Measurements from ENCODE around the gene TIE1.

TIE1 gene

DNA sequence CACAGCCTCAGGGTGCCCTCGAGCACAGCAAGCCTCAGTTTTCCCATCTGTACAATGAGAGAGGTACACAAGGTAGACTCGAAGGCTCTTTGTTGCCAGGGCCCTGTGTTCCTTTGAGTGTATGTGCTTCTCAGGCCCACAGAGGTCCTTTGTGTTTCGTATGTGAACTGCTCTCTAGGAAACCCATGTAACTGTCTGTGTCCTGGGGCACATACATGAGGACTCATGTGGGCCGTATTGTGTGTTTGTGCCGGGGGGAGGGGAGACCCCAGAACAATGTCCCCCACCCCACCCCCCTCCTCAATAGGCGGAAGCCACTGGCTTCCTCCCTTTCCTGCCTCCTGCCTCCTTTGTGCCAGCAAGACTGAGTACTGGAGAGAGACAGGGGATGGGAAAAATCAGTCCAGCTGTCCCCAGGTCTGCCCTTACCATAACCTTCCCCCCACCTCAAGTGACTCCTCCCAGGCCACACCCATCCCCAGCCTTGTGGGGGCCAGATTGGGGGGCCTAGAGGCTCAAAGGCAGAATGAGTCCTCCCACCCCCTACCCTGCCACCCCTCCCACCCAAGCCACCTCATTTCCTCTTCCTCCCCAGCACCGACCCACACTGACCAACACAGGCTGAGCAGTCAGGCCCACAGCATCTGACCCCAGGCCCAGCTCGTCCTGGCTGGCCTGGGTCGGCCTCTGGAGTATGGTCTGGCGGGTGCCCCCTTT is at the start of gene TIE1:
Gene TIE1, plus strand, starts transcription at position 605 of the 717 bp plus-strand sequence. Its CDS starts 90 bp downstream, at position 695.
- no peak for DNase-seq

DNA sequence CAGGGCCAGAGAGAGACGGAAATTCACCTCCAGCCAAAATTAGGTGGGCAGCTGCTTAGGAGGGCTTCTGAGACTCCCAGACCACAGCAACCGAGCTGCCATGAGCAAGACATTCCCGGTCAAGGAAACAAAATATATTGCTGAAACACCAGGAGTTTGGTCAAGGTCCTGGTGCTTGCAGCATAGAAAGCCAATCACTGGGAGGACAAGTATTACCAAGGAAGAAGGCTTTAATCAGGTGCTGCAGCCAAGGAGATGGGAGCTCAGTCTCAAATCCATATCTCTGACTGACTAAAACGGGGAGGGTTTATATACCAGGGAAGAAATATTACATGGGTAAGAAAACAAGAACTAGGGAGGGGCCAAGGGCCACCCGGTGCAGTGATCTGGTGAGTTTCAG is 49.8 kb upstream of the TIE1 start:
- DNase-seq: no peak

DNA sequence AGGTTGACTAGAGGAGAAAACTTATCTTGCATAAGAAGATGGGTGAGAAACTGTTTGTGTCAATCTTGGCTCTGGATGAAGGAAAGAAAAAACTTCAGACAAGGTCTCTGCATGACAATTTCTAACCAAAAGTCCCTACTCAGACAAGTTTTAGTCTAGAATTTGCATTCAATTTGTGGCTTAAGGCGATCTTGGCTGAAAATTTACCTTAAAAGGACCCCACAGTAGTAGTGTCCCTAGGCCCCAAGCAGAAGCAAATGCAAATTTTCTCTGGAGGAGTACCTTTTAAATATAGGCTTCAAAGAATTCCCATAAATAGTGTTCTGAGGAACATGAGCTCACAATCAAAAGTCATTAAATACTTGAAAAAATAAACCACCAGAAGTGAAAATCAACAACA is 48.6 kb upstream of the TIE1 start:
- no peak for DNase-seq

DNA sequence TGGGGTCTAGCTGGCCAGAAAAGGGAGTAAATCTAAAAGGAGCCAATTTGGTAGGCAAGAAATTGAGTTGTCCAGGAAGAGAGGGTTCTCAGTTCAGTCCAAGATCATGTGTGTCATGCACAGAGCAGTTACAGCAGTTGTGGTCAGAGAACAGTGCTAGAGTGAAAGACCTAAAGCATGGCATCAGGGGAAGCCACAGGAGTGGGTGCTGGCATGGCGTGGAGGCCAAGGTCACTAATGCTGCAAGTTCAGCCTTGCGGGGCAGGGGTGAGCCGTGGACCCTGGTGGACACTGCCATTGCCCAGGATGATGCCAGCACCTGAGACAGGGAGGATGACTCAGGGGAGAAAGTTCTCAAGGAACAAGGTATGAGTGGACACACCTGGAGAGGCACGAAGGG is 47.6 kb upstream of the TIE1 start:
- DNase-seq: no peak

DNA sequence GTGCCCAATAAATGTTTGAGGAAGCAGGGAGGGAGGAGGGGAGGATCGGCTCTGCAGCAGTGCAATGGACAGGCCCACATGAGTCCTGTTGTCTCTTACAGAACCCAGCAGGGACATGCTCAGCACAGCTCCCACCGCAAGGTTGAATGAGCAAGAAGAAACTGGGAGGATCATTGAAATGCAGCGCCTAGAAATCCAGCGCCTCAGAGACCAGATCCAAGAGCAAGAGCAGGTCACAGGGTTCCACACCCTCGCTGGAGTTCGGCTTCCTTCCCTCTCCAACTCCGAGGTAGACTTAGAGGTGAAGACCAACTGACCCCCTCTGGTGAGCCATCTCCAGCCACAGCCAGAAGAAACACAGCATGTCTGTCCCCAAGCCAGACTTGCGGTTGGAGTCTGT is 46.9 kb upstream of the TIE1 start:
- DNase-seq: no peak

DNA sequence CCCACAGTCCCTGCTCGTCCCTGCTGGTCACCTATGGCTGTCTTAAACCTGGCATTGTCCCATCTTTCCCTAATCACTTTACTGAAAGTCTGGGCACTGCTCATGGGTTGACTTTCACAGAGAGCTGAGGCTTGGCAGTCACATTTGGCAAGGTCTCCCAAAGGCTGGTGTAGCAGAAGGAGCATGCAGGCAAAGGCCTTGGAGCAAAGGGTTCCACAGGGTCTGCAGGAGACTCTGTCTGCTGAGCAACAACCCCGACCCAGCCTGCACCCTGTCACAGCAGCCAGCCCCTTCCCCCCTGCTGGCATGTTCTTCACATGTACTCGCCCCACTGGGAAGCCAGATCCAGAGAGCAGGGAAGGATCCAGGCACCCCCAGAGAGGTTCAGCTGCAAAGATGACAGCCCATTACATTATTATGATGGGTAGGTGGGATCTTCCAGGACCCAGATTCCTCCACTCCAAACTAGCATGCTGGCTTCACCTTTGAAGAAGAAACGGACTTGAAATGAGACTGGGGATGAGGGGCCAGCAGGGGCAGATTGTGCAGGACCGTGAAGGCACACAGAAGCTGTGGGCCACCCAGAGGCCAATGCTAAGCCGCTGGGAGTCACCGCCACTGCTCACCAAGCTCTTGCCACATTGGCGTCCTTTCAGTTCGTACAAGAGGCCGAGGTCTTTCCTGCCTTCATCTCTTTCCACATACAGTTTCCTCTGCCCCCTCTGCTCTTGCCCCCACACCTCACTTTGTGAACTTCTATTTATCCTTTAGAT is 45.2 kb upstream of the TIE1 start:
- DNase-seq: no peak

DNA sequence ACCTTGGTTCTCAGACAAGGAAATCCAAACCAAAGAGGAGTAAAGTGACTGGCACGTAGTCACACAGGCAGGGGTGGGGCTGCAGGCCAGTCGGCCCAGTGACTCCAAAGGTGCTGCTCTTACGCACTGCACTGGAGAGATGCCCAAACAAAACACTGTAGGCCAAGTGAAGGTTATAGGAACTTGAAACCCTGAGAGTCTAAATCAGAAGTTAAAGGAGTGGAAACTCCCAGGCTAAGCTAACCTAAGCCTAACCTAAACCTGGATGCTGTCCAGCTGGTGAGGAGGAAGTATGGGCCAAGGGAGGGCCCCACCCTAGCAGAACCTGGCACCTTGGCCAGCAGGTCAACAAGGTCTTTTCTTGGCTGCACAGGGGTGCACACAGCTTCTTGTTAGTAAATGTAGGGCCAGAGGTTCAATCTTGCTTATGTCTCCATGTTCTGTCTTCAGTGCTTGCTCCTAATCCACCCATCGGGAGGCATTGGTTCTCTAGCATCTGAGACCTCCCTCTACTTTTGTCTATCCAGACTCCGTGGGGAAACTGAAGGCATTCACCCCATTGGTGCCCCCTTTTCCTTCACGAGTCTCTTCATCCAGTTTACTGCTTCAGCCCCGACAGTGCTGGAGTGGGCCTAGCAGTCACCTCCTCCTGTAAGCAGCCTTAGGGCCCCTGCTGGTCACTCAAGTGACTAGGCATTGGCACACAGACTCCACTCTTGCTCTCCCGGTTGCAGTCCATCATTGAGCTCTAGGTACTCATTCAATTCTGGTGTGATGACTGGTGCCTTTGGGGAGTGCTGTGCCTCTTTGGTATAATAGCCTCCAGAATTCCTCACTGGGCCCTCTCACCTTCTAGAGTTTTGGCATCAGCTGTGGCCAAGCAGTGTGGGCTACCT is 43.9 kb upstream of the TIE1 start:
- DNase-seq: no peak

DNA sequence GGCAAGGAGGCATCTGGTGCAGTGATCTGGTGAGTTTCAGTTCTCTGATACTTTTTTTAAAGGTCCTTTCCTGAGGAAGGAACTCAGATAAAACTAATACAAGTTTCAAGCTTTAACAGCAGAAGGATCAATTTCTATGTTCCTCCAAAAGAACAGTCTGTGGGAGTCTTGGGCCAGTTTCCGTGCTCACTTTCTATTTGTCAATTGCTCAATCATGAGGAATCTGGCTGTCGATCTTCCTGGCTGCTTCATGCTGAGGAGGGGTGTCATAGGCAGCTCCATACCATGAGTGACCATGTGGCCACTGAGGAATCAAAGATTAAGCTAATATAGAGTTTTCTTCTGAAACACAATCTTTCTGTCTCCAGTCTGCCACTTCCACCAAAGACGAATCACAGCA is 42.4 kb upstream of the TIE1 start:
- no peak for DNase-seq

DNA sequence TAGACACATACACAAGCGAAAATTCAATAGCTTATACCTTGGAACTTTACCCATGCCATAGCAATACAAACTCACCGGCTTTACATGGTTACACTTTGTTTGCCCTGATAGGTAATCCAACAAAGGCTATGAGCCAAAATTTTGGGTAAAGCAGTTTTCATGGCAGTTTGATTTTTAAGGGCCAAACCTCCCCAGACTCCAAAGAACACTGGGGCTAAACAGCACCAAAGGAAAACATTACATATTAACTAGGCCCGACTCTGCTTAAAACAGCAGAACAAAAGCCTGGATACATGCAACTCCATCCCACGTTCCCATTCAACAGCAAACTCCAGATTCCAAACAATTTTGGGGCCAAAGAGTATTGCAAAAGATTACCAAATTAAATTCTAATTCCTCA is 35.4 kb upstream of the TIE1 start:
- DNase-seq: no peak

DNA sequence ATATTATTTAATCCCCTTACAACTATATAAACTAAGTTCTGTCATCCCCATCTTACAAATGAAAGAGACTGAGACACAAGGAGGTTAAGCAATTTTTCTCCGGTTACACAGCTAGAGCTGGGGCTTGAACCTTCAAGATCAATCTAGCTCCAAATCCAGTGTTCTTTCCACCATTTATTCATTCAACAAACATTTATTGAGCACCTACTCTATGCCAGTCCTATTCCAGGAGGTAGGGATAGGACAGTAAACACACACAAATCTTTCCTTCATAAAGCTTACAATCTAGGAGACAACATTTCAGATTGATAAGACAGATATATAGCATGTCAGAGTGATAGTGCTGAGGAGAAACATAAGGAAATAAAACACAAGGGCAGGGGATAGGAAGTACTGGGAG is 33.9 kb upstream of the TIE1 start:
- DNase-seq: no peak

DNA sequence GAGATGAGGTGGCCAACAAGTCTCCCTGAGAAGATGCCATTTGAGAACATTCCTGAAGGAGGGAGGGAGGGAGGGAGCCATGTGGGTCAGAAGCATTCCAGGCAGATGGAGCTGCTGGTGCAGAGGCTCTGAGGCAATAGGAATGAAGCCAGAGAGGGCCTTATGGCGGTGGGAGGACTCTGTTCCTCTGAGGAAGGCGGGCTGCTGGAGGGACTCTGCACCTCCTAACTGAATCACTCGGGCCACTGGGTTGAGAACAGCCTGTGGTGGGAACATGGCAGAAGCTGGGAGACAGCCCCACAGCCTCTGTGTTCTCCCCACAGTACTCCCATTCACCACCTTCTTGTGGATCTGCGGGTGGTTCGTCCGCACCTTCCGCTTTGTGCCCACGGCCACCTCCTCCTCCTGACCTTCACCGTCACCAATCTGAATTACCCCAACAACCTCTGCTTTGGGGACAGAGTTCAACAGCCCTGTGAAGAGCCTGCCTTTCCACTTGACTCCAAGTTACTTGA is 33.4 kb upstream of the TIE1 start:
- no peak for DNase-seq

DNA sequence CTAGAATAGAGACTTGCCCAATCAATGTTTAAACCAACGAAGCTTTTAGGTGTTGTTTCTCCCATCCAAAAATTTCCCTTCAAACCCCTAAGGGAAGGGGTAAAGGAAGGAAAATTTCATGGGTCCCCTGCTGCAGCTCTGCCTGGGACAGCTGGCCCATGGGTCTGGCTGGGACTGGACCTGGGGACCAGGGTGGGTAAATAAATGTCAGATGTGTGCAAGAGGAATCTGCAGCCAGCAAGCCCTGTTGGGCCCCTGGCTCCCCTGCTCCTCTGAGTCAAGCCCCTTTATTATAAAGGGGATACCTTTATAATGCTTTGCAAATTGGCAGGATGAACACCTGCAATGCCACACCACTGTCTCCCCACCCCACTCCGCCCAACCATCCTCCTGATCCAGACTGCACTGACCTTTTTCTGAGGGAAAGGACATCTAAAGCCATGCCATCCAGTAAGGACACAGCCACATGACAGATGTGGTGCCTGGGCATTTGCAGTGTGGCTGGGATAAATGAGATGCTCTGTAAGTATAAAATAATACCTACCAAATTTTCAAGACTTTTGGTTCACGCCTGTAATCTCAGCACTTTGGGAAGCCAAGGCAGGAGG is 32.9 kb upstream of the TIE1 start:
- DNase-seq: no peak

DNA sequence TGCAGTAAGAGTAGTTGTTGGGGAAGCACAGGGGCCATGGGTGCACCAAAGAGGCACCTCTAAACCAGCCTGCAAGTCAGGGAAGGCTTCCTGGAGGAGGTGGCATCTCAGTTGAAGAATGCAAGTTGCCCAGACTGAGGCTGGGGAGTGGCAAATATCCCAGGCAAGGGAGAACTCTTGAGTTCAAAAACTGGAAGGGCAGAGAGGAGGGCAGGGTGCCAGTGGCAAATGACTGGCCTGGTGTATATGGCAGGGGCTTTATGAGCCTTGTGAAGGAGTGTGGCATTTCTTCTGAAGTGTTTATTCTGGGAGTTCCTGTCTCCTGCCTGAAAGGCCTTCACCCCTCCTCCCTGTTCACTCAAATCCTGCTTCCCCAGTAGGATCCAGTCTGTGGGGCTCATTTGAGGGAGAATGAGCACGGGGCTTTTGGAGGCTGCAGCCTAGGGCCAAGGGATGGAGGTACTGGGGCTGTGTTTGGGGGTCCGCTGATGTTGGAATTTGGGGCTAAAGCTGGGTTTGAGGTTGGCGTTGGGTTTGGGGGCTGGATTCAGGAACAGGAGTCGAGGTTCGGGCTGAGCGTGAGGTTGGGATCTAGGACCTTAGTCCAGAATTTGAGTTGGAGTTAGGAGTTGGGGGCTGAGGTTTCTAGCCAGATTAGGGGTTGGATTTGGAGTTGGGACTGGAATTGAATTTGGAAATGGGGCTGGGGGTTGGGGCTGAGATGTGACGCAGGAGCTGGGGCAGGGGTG is 31.0 kb upstream of the TIE1 start, which contains the start of gene TMEM125:
Gene TMEM125, plus strand, starts transcription at position 357 of the 749 bp plus-strand sequence. CDS start 2,740 bp downstream, outside the sequence.
- DNase-seq: no peak

DNA sequence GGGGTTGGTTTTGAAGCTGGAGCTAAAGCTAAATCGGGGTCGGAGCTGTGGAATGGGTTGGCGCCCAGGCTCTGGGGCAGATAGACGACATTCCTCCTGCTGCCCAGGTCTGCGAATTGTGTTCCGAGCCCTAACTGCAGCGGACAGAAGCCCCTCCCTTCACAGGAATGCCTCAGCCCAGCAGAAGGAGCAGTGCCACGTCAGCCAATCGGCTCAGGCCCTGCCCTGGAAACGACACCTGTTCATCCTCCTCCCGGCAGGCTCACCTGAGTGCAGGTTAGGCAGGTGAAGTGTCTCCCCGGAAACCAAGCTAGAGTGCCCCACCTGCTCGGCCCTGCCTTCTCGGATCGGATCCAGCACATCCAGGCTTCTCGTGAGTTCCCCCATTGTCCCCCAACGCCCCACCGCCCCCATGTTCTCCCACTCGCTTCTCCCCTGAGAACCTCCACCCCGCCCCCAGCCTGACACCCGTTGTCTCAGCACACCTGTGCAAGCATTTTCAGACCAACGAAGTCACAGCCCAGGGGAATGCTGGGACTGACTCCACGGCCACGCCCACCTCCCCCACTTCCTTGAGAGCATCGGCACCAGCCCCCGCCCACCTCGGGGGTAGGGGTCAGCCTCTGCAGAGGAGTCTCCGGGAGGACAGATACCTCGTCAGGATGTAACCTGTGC is 30.2 kb upstream of the TIE1 start:
- no peak for DNase-seq

DNA sequence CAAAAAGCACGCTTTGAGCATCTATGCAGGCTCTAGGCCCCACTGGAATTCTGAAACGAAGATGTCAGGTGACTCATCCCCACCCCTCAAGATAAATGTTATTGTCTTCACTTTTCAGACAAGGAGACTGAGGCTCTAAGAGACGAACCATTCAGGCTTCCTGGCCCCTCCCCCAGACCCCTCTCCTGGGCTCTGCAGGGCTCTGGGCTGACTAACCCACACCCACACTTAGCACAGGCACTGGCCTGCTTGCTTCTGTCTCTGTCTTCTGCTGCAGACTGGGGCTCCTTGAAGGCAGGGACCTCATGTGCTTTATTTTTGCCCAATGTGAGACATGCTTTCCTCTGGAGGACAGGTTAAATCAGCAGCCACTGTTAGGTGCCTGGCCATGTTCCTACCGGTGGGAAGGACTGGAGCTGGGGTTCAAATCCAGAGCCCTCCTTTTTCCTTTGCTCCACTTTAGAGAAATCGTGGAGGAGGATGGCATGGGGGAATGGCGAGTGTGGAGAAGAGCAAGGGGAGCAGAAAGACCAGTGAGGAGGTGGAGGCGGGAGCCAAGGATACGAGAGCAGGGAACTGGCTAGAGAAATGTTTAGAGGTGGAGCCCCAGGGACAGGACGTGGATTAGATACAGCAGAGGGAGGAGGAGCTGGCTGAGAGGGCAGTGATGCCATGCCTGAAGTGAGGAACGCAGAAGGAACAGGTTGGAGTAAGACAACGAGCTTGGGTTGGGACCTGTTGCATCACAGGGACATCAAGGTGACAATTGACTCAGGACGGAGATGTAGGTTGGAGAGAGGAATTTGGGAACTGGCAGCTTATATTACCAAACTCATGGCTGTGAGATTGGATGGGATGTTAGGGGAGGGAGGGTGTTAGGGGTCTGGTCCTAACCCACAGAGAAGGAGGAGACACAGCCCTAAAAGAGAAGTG is 29.3 kb upstream of the TIE1 start:
- DNase-seq: no peak

DNA sequence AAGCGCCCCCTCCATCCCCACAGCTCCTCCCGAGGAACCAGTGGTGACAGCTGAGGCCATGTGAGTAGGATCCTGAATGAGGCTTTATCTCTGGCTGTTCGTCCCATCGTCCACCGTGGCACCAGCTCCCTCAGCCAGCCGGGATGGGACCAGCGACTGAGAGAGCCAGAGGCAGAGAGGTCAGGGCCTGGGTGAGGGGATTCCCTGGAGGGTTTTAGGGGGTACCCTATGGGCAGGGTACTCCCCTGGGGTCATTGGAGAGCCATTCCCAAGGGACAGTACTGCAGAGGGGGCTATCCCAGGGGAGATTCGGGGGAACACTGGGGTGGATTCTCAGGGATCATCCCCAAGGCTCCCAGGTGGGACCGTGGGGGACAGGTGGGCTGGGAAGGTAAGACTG is 28.6 kb upstream of the TIE1 start:
- DNase-seq: no peak

DNA sequence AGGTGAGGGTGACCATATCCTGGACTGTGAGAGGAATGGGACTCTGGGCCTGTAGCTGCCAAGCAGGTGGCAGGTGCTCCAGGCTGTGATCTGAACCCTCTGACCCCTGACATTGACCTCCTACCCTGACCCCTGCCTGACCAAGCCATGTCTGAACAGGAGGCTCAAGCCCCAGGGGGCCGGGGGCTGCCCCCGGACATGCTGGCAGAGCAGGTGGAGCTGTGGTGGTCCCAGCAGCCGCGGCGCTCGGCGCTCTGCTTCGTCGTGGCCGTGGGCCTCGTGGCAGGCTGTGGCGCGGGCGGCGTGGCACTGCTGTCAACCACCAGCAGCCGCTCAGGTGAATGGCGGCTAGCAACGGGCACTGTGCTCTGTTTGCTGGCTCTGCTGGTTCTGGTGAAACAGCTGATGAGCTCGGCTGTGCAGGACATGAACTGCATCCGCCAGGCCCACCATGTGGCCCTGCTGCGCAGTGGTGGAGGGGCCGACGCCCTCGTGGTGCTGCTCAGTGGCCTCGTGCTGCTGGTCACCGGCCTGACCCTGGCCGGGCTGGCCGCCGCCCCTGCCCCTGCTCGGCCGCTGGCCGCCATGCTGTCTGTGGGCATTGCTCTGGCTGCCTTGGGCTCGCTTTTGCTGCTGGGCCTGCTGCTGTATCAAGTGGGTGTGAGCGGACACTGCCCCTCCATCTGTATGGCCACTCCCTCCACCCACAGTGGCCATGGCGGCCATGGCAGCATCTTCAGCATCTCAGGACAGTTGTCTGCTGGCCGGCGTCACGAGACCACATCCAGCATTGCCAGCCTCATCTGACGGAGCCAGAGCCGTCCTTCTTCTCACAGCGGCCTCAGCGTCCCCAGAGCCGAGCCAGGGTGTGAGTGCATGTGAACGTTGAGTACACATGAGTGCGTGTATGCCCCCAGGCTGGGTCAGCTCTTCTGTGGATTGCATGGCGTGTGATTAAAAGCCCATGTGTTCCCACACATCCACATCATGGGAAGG is 27.9 kb upstream of the TIE1 start:
- DNase-seq: no peak

DNA sequence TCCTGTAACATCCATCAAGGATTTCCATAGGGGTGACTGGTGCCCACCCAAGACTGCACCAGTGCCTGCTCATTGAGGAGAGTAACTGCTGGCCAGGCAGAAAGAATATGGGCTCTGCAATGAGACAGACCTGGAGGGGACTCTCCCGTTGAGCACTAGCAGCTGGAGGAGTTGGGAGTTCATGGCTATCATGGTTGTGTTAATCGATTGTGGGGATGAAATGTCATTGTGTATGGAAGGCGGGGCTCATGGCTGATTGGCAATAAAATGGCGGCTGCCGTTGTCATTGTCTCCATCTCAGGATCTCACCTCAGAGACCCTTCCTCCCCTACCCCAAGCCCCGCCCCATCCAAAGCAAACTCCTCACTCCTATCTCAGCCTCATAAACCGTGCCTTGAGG is 27.1 kb upstream of the TIE1 start:
- no peak for DNase-seq
